HL-60/S4 treated with phorbol 12-myristate 13-acetate at 8.2 ng/mL for 4 days and 3 days (cell line): ENCODE measurements around the gene MRPL23.

Experiments
- in situ Hi-C: fragments of 300-500 bp; cut with MboI; formaldehyde crosslinking; loops from 2 replicates; pipeline ENCODE4 v1.15.0; 2022; ENCODE audit warnings: low sequenced_read_pairs

Gene MRPL23

GRCh38 chr11:1946812-1947484, at the start of gene MRPL23:
MRPL23 (plus strand) TSS chr11:1947332; CDS start chr11:1947363, 31 bp downstream.
- in situ Hi-C loops: no loop called here

GRCh38 chr11:1899090-1899489, 48.0 kb upstream of the MRPL23 start:
- in situ Hi-C loops: no loop called here

GRCh38 chr11:1899686-1900085, 47.4 kb upstream of the MRPL23 start:
- in situ Hi-C loops: no loop called here

GRCh38 chr11:1906181-1906580, 41.0 kb upstream of the MRPL23 start:
- in situ Hi-C loops: no loop called here

GRCh38 chr11:1906611-1907423, 40.3 kb upstream of the MRPL23 start:
- in situ Hi-C loops: no loop called here

- in situ Hi-C loops: no loop called here
Measured at GRCh38 chr11:1908618-1909017, 38.5 kb upstream of the MRPL23 start.

- in situ Hi-C loops: no loop called here
Measured at GRCh38 chr11:1909524-1909923, 37.6 kb upstream of the MRPL23 start.

- in situ Hi-C loops: no loop called here
Measured at GRCh38 chr11:1912289-1912878, 34.7 kb upstream of the MRPL23 start.

- in situ Hi-C loops: no loop called here
Measured at GRCh38 chr11:1913271-1914060, 33.7 kb upstream of the MRPL23 start.

GRCh38 chr11:1915795-1916131, 31.4 kb upstream of the MRPL23 start:
- in situ Hi-C loops: no loop called here

- in situ Hi-C loops: no loop called here
Measured at GRCh38 chr11:1916132-1916985, 30.8 kb upstream of the MRPL23 start.

GRCh38 chr11:1916986-1917522, 30.1 kb upstream of the MRPL23 start:
- in situ Hi-C loops: no loop called here

GRCh38 chr11:1917523-1918435, 29.4 kb upstream of the MRPL23 start:
- in situ Hi-C loops: no loop called here

- in situ Hi-C loops: no loop called here
Measured at GRCh38 chr11:1918436-1919315, 28.5 kb upstream of the MRPL23 start.

- in situ Hi-C loops: no loop called here
Measured at GRCh38 chr11:1919391-1920127, 27.6 kb upstream of the MRPL23 start, which contains the start of gene TNNT3. TNNT3 (plus strand) TSS chr11:1919703; CDS start chr11:1922875, 3,172 bp downstream.

- in situ Hi-C loops: no loop called here
Measured at GRCh38 chr11:1920128-1920908, 26.8 kb upstream of the MRPL23 start.
